Measurements from ENCODE around the gene SAMM50.
A peak's percentile ranks its signal among the peaks of the same experiment; 100 is the strongest.

Gene SAMM50

GRCh38 chr22:43980996-43981395 is 25.8 kb downstream of the SAMM50 start:
- no peak for DNase-seq

- DNase-seq, result no peak
Observed at GRCh38 chr22:43983808-43984207, 28.6 kb downstream of the SAMM50 start.

- no peak for DNase-seq
Observed at GRCh38 chr22:43985532-43985931, 30.3 kb downstream of the SAMM50 start.

- DNase-seq, result no peak
Observed at GRCh38 chr22:43988116-43988820, 33.0 kb downstream of the SAMM50 start.

GRCh38 chr22:43988960-43989359 is 33.7 kb downstream of the SAMM50 start:
- no peak for DNase-seq

GRCh38 chr22:43990044-43990443 is 34.8 kb downstream of the SAMM50 start:
- no peak for DNase-seq

GRCh38 chr22:43991316-43992020 is 36.2 kb downstream of the SAMM50 start:
- DNase-seq, result no peak

GRCh38 chr22:43992331-43992821 is 37.1 kb downstream of the SAMM50 start:
- DNase-seq, result no peak

GRCh38 chr22:43993072-43993760 is 38.0 kb downstream of the SAMM50 start:
- peak; percentile 60 for DNase-seq

- no peak for DNase-seq
Observed at GRCh38 chr22:43994006-43994405, 38.8 kb downstream of the SAMM50 start.

- DNase-seq, result no peak
Observed at GRCh38 chr22:43994416-43994815, 39.2 kb downstream of the SAMM50 start.

GRCh38 chr22:43995057-43995685 is 39.9 kb downstream of the SAMM50 start:
- no peak for DNase-seq

- no peak for DNase-seq
Observed at GRCh38 chr22:43995798-43996169, 40.5 kb downstream of the SAMM50 start.

GRCh38 chr22:43996170-43996980 is 41.1 kb downstream of the SAMM50 start:
- peak; percentile 75 for DNase-seq

- DNase-seq, result no peak
Observed at GRCh38 chr22:43996981-43997265, 41.7 kb downstream of the SAMM50 start.

GRCh38 chr22:43998679-43999264 is 43.5 kb downstream of the SAMM50 start:
- no peak for DNase-seq

- no peak for DNase-seq
Observed at GRCh38 chr22:43999378-43999777, 44.1 kb downstream of the SAMM50 start.

- DNase-seq, result no peak
Observed at GRCh38 chr22:44000123-44000522, 44.9 kb downstream of the SAMM50 start.

- DNase-seq, result no peak
Observed at GRCh38 chr22:44001521-44001920, 46.3 kb downstream of the SAMM50 start.

GRCh38 chr22:44002324-44002723 is 47.1 kb downstream of the SAMM50 start:
- no peak for DNase-seq

- no peak for DNase-seq
Observed at GRCh38 chr22:44002997-44003396, 47.8 kb downstream of the SAMM50 start.

GRCh38 chr22:44003405-44004103 is 48.3 kb downstream of the SAMM50 start:
- no peak for DNase-seq

All from stimulated activated CD4-positive, alpha-beta T cell treated with anti-CD3 and anti-CD28 coated beads, Interleukin-4, amount 100 ng/mL, for 24 hours (primary cell).